ENCODE data around the gene MYH8. TPM values are rescaled to one million over a fixed set of nuclear protein-coding genes. Genes with fewer than 3 reads are reported as not detected.

Gene MYH8
- total and polyA plus RNA-seq, 4 donors = 0.14 TPM; not detected in 3

GRCh38 chr17:10428781-10429180 is 7.0 kb upstream of the MYH8 start:
- no peak for TF ChIP-seq RAD21 (IDR thresholded peaks at IDR 0.05)
- no peak for TF ChIP-seq SP1 (IDR thresholded peaks at IDR 0.05)
- no peak for TF ChIP-seq YY1 (IDR thresholded peaks at IDR 0.05)
- no peak for TF ChIP-seq GABPA (IDR thresholded peaks at IDR 0.05 in 1 of 2, conservative IDR thresholded peaks at IDR 0.05 in 1 of 2)
- TF ChIP-seq EGR1 (IDR thresholded peaks at IDR 0.05; ENCODE audit: low read depth in 2 of 2) = no peak
- DNase-seq (ENCODE audit: low spot score) = no peak
- H3K36me3 ChIP-seq (ENCODE audit: control insufficient read depth in 4 of 4, insufficient read depth in 3 of 4, low read depth in 1 of 4, low read length in 3 of 4) = no peaks in the 10 kb centered on the region
- no peak overlapping the region for H3K9ac ChIP-seq (ENCODE audit: low read depth in 1 of 2, low read length in 2 of 2)
- H3K27ac ChIP-seq (ENCODE audit: low read depth in 1 of 2, low read length in 2 of 2) = no peak overlapping the region
- peaks cover 0 to 7% (median 0%) of the 10 kb centered on the region in 4 donors for H3K27me3 ChIP-seq (ENCODE audit: control insufficient read depth in 4 of 4, insufficient read depth in 4 of 4, low read length in 3 of 4)
- H3K4me3 ChIP-seq (ENCODE audit: low read depth in 1 of 3, low read length in 3 of 3) = no peak overlapping the region
- H3K4me1 ChIP-seq (ENCODE audit: control insufficient read depth in 4 of 4, insufficient read depth in 4 of 4, low read length in 3 of 4) = no peaks in the 10 kb centered on the region
- 82% methylated on average over 2 of the region's 2 CpGs for WGBS
- peaks cover 0 to 3% (median under 1%) of the 10 kb centered on the region in 4 donors for H3K9me3 ChIP-seq (ENCODE audit: control insufficient read depth in 4 of 4, low read length in 3 of 4)

- no peaks in the 10 kb centered on the region for H3K9me3 ChIP-seq (ENCODE audit: control insufficient read depth in 4 of 4, low read length in 3 of 4)
- WGBS = 69% methylated on average over 2 of the region's 2 CpGs
- H3K36me3 ChIP-seq (ENCODE audit: control insufficient read depth in 4 of 4, insufficient read depth in 3 of 4, low read depth in 1 of 4, low read length in 3 of 4) = no peaks in the 10 kb centered on the region
Measured at GRCh38 chr17:10421211-10421610, 539 bp downstream of the MYH8 start.

More at GRCh38 chr17:10421211-10421610, 539 bp downstream of the MYH8 start:
- no peak for TF ChIP-seq EGR1 (IDR thresholded peaks at IDR 0.05; ENCODE audit: low read depth in 2 of 2)
- TF ChIP-seq RXRA (IDR thresholded peaks at IDR 0.05) = no peak
- no peak for TF ChIP-seq RAD21 (IDR thresholded peaks at IDR 0.05)
- TF ChIP-seq CTCF (IDR thresholded peaks at IDR 0.05; ENCODE audit: low read depth, low read length, missing input control) = no peak
- no peak for TF ChIP-seq ATF3 (IDR thresholded peaks at IDR 0.05)
- no peak for TF ChIP-seq FOXA1 (IDR thresholded peaks at IDR 0.05)
- no peak for TF ChIP-seq JUND (IDR thresholded peaks at IDR 0.05)
- no peak for TF ChIP-seq HNF4A (conservative IDR thresholded peaks at IDR 0.05)
- no peak for TF ChIP-seq NR2F2 (IDR thresholded peaks at IDR 0.05)
- TF ChIP-seq HNF4G (IDR thresholded peaks at IDR 0.05) = no peak
- TF ChIP-seq FOXA2 (IDR thresholded peaks at IDR 0.05) = no peak
- no peak for TF ChIP-seq REST (IDR thresholded peaks at IDR 0.05)
- no peak for TF ChIP-seq SP1 (IDR thresholded peaks at IDR 0.05)
- no peak for TF ChIP-seq TAF1 (conservative IDR thresholded peaks at IDR 0.05)
- TF ChIP-seq MAX (IDR thresholded peaks at IDR 0.05) = no peak
- TF ChIP-seq GABPA (IDR thresholded peaks at IDR 0.05 in 1 of 2, conservative IDR thresholded peaks at IDR 0.05 in 1 of 2) = no peak
- DNase-seq (ENCODE audit: low spot score) = no peak
- Histone ChIP-seq H3K27ac (ENCODE audit: low read depth in 1 of 2, low read length in 2 of 2) (no peak overlapping the region), H3K4me1 (ENCODE audit: control insufficient read depth in 4 of 4, insufficient read depth in 4 of 4, low read length in 3 of 4) (no peaks in the 10 kb centered on the region), H3K4me3 (ENCODE audit: low read depth in 1 of 3, low read length in 3 of 3) (no peak overlapping the region), H3K27me3 (ENCODE audit: control insufficient read depth in 4 of 4, insufficient read depth in 4 of 4, low read length in 3 of 4) (peaks cover 0 to 7% (median 1%) of the 10 kb centered on the region in 4 donors), H3K9ac (ENCODE audit: low read depth in 1 of 2, low read length in 2 of 2) (no peak overlapping the region)
